PC-3 (cell line): ENCODE results near the gene COL9A3. TPM values are rescaled to one million over a fixed set of nuclear protein-coding genes. Genes with fewer than 3 reads are reported as not detected.

Experiments used
- ATAC-seq: fragments of 200-7000 bp; cut with Tn5 transposase; 2 replicates; pipeline ENCODE4 v1.9.1; 2020; ENCODE audit warnings: mild to moderate bottlenecking, moderate library complexity
- BruUV-seq: library from RNA; stranded (reverse); fragments of 400-500 nt; replicated peaks from 2 replicates; lab custom pipeline; 2021; lab: Mats Ljungman, UMichigan
- CTCF ChIA-PET: fragments of 300-600 bp; sonication (Branson Sonifier 250); formaldehyde crosslinking; loops from one replicate; lab custom pipeline; 2022; ENCODE audit warnings: antibody characterized with exemption; lab: Charles Lee
- POLR2A ChIA-PET: fragments of 300-600 bp; sonication (Branson Sonifier 250); formaldehyde crosslinking; loops from one replicate; lab custom pipeline; 2022; ENCODE audit warnings: antibody characterized with exemption; ENCODE audit not compliant: unreplicated experiment; lab: Charles Lee
- DNase-seq: peaks from one replicate; pipeline ENCODE4 v3.0.0-alpha.2; 2015
- H2AFZ ChIP-seq: fragments of 300-600 bp; sonication (generic); 2 replicates; pipeline ENCODE4 v1.6.0; 2016; ENCODE audit warnings: antibody characterized with exemption, low read length
- H3F3A ChIP-seq: fragments of 300-600 bp; sonication (generic); one replicate; pipeline ENCODE4 v1.6.0; 2017; ENCODE audit warnings: antibody characterized with exemption, low read length, control low read depth, mild to moderate bottlenecking; ENCODE audit not compliant: unreplicated experiment
- H3K27ac ChIP-seq: fragments of 300-600 bp; sonication (generic); 2 replicates; pipeline ENCODE4 v1.5.1; 2016; ENCODE audit warnings: mild to moderate bottlenecking, low read length
- H3K27me3 ChIP-seq: fragments of 300-600 bp; sonication (generic); 2 replicates; pipeline ENCODE4 v1.6.1; 2016; ENCODE audit warnings: low read length, mixed read lengths
- H3K36me3 ChIP-seq: fragments of 300-600 bp; sonication (generic); 2 replicates; pipeline ENCODE4 v1.6.1; 2016; ENCODE audit warnings: low read depth, mixed run types, low read length, mixed read lengths
- H3K4me1 ChIP-seq: fragments of 300-600 bp; sonication (generic); 2 replicates; pipeline ENCODE4 v1.5.1; 2016; ENCODE audit warnings: low read length; ENCODE audit not compliant: insufficient read depth
- H3K4me2 ChIP-seq: fragments of 300-600 bp; sonication (generic); 2 replicates; pipeline ENCODE4 v1.6.0; 2016; ENCODE audit warnings: low read length
- H3K4me3 ChIP-seq: fragments of 300-600 bp; sonication (generic); 2 replicates; pipeline ENCODE4 v1.5.1; 2016; ENCODE audit warnings: mild to moderate bottlenecking, low read length, mixed read lengths
- H3K79me2 ChIP-seq: fragments of 300-600 bp; sonication (generic); 2 replicates; pipeline ENCODE4 v1.6.1; 2017; ENCODE audit warnings: low read length, mixed read lengths
- H3K9ac ChIP-seq: fragments of 300-600 bp; sonication (generic); 2 replicates; pipeline ENCODE4 v1.6.0; 2016; ENCODE audit warnings: mild to moderate bottlenecking, low read length
- H3K9me2 ChIP-seq: fragments of 300-600 bp; sonication (generic); replicated peaks from 2 replicates; pipeline ENCODE4 v1.6.1; 2016; ENCODE audit warnings: mixed run types, low read length, mixed read lengths
- H3K9me3 ChIP-seq: fragments of 300-600 bp; sonication (generic); 2 replicates; pipeline ENCODE4 v1.6.1; 2016; ENCODE audit warnings: low read length, mixed read lengths
- H4K20me1 ChIP-seq: fragments of 300-600 bp; sonication (generic); 2 replicates; pipeline ENCODE4 v1.6.1; 2016; ENCODE audit warnings: low read length, mixed read lengths
- EZH2 ChIP-seq: fragments of 300-600 bp; sonication (generic); IDR thresholded peaks from one replicate; pipeline ENCODE4 v1.6.1; 2017; ENCODE audit warnings: antibody characterized with exemption, mild to moderate bottlenecking, low read length; ENCODE audit not compliant: unreplicated experiment
- EZH2phosphoT487 ChIP-seq: fragments of 300-600 bp; sonication (generic); IDR thresholded peaks from 2 replicates; pipeline ENCODE4 v1.6.1; 2018; ENCODE audit warnings: mild to moderate bottlenecking, antibody characterized with exemption, low read length, borderline replicate concordance
- intact Hi-C: fragments of 100-400 bp; cut with micrococcal nuclease; formaldehyde crosslinking; loops from 2 replicates; pipeline ENCODE4 v1.9.0; 2023
- total RNA-seq: library from RNA; depleted of rRNA; stranded (reverse); fragments of >200 nt; gene quantifications from 2 replicates; pipeline ENCODE4 v1.2.3, GENCODE V29; 2014
- TF ChIP-seq, protein P1 (sequence below): fragments of 300-600 bp; sonication (generic); conservative IDR thresholded peaks from 2 replicates; pipeline ENCODE4 v1.5.1; 2017; ENCODE audit warnings: antibody characterized with exemption, low read depth, mild to moderate bottlenecking, low read length

Gene COL9A3
- total RNA-seq, 1 experiment from 2014 or later, result 14.3 TPM

GRCh38 chr20:62800314-62801259 is 16.3 kb upstream of the COL9A3 start:
- Histone ChIP-seq H3K4me2 (no peak overlapping the region), H4K20me1 (0 out of 2 replicates have a peak, but pooled peaks cover 8% of the 10 kb centered on the region), H2AFZ (no peak overlapping the region), H3K9me3 (no peaks in the 10 kb centered on the region), H3F3A (no peaks in the 10 kb centered on the region), H3K9ac (no peak overlapping the region), H3K9me2 (no peaks in the 10 kb centered on the region), H3K4me1 (peaks cover 16% of the 10 kb centered on the region), H3K27me3 (no peaks in the 10 kb centered on the region), H3K79me2 (peaks cover 25% of the 10 kb centered on the region), H3K36me3 (peaks cover 26% of the 10 kb centered on the region; the same call in 1 of the 2 replicates), H3K27ac (no peak overlapping the region), H3K4me3 (no peak overlapping the region)
- ChIA-PET POLR2A (no interaction called here), CTCF (no interaction called here)
- no peak for ATAC-seq
- no TSS peak for BruUV-seq
- TF ChIP-seq EZH2phosphoT487, result no peak
- no peak for TF ChIP-seq EZH2
- TF ChIP-seq, protein P1, sequence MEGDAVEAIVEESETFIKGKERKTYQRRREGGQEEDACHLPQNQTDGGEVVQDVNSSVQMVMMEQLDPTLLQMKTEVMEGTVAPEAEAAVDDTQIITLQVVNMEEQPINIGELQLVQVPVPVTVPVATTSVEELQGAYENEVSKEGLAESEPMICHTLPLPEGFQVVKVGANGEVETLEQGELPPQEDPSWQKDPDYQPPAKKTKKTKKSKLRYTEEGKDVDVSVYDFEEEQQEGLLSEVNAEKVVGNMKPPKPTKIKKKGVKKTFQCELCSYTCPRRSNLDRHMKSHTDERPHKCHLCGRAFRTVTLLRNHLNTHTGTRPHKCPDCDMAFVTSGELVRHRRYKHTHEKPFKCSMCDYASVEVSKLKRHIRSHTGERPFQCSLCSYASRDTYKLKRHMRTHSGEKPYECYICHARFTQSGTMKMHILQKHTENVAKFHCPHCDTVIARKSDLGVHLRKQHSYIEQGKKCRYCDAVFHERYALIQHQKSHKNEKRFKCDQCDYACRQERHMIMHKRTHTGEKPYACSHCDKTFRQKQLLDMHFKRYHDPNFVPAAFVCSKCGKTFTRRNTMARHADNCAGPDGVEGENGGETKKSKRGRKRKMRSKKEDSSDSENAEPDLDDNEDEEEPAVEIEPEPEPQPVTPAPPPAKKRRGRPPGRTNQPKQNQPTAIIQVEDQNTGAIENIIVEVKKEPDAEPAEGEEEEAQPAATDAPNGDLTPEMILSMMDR, result no peak
- DNase-seq, result no peak
- intact Hi-C loops, result no loop called here

- Histone ChIP-seq H3F3A (no peaks in the 10 kb centered on the region), H3K9ac (no peak overlapping the region), H2AFZ (no peak overlapping the region), H3K4me3 (no peak overlapping the region), H3K27ac (no peak overlapping the region), H3K4me1 (peaks cover 23% of the 10 kb centered on the region), H3K4me2 (no peak overlapping the region), H3K36me3 (peaks cover 26% of the 10 kb centered on the region; the same call in 1 of the 2 replicates), H3K27me3 (no peaks in the 10 kb centered on the region), H3K9me2 (no peaks in the 10 kb centered on the region), H3K79me2 (peaks cover 33% of the 10 kb centered on the region), H3K9me3 (no peaks in the 10 kb centered on the region), H4K20me1 (peaks cover 15% of the 10 kb centered on the region; the same call in 1 of the 2 replicates)
- ATAC-seq, result no peak
- intact Hi-C loops, result no loop called here
- BruUV-seq, result no TSS peak
- DNase-seq, result no peak
- no peak for TF ChIP-seq EZH2phosphoT487
- TF ChIP-seq EZH2, result no peak
- TF ChIP-seq, protein P1, result no peak
- ChIA-PET POLR2A (no interaction called here), CTCF (no interaction called here)
These were observed 15.4 kb upstream of the COL9A3 start for GRCh38 chr20:62801284-62802010.
